OCI-LY3 (cell line): Measurements from ENCODE around the gene NDUFAF8.

Experiments
- CTCF ChIP-seq: fragments of 200-600, 300-600 bp; sonication (generic); IDR thresholded peaks from 2 replicates; pipeline ENCODE4 v1.5.1; 2014; ENCODE audit warnings: antibody characterized with exemption, low read length, low read depth
- EZH2phosphoT487 ChIP-seq: fragments of 200-600 bp; shearing (Covaris generic); IDR thresholded peaks from 2 replicates; pipeline ENCODE4 v1.6.1; 2018; ENCODE audit warnings: antibody characterized with exemption, mixed run types, low read depth

DNA sequence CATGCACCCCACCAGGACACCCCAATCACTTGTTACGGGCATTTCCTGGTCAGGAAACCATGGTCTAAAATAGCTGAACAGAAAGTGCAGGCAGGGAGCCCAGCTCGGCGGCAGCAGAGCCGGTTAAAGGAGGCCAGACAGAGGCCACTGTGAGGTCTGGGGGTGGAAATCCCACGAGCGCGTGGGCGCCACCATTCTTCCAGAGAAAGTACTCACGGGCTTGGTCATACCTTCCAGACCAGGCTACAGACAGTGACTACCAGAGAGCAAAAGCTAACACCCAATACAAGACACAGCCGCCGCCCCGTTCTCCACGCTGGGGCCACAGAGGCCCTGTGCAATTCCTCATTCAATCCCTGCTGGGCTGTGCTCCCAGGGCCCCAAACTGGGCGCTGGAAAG is 28.2 kb upstream of the NDUFAF8 start:
- TF ChIP-seq CTCF: no peak
- no peak for TF ChIP-seq EZH2phosphoT487
